Kidney glomerular epithelial cell (primary cell): ENCODE results near the gene CCDC74A.
"Not testable (repeated sequence)": the region's sequence is repeated elsewhere in the genome, so short reads cannot be mapped to it uniquely, and the experiment has no call there.

Experiments
- DNase-seq: peaks from one replicate; lab custom pipeline; 2025; lab: John Stamatoyannopoulos, UW

Gene CCDC74A

GRCh38 chr2:131566371-131566770, 38.7 kb downstream of the CCDC74A start:
- no peak for DNase-seq

- no peak for DNase-seq
Measured at GRCh38 chr2:131567891-131568290, 40.2 kb downstream of the CCDC74A start.

GRCh38 chr2:131568401-131568800, 40.7 kb downstream of the CCDC74A start:
- not testable (repeated sequence) for DNase-seq

- no peak for DNase-seq
Measured at GRCh38 chr2:131572175-131572574, 44.5 kb downstream of the CCDC74A start.

- DNase-seq: no peak
Measured at GRCh38 chr2:131577812-131578211, 50.1 kb downstream of the CCDC74A start.

GRCh38 chr2:131580187-131580586, 52.5 kb downstream of the CCDC74A start:
- DNase-seq: no peak
